ENCODE data around the gene CHCT1.

CHCT1 gene

GRCh38 chr17:60387666-60388065 lies 34.6 kb upstream of the CHCT1 start:
- Histone ChIP-seq H3K4me3 (ENCODE audit: low read length) (no peak overlapping the region), H3K4me2 (ENCODE audit: low read length) (no peak overlapping the region), H3K9me2 (replicated peaks; ENCODE audit: control insufficient read depth, low read length) (no peaks in the 10 kb centered on the region), H3K79me2 (ENCODE audit: control insufficient read depth, low read length) (peaks cover 81% of the 10 kb centered on the region), H3K4me1 (ENCODE audit: control insufficient read depth, low read length) (peaks cover 24% of the 10 kb centered on the region), H3K27me3 (ENCODE audit: control insufficient read depth, low read length) (no peaks in the 10 kb centered on the region), H3K36me3 (ENCODE audit: control insufficient read depth, low read length) (peaks cover 4% of the 10 kb centered on the region; the same call in 1 of the 2 replicates), H3K27ac (ENCODE audit: low read depth, low read length) (no peak overlapping the region), H3K9me3 (ENCODE audit: control insufficient read depth, insufficient read depth, low read length) (no peaks in the 10 kb centered on the region), H4K20me1 (ENCODE audit: control insufficient read depth, insufficient read depth, low read depth, low read length) (no peaks in the 10 kb centered on the region), H3F3A (ENCODE audit: control insufficient read depth, insufficient read depth) (0 out of 2 replicates have a peak, but pooled peaks cover under 1% of the 10 kb centered on the region)
- no peak for TF ChIP-seq EZH2phosphoT487 (IDR thresholded peaks at IDR 0.05; ENCODE audit: borderline replicate concordance, low read length)
- no peak for TF ChIP-seq CTCF (IDR thresholded peaks at IDR 0.05; ENCODE audit: low read depth, low read length, poor library complexity, severe bottlenecking)

- Histone ChIP-seq H3K9me2 (replicated peaks; ENCODE audit: control insufficient read depth, low read length) (no peaks in the 10 kb centered on the region), H3K36me3 (ENCODE audit: control insufficient read depth, low read length) (peaks cover 4% of the 10 kb centered on the region; the same call in 1 of the 2 replicates), H3K79me2 (ENCODE audit: control insufficient read depth, low read length) (peaks cover 83% of the 10 kb centered on the region), H3K27me3 (ENCODE audit: control insufficient read depth, low read length) (no peaks in the 10 kb centered on the region), H3F3A (ENCODE audit: control insufficient read depth, insufficient read depth) (0 out of 2 replicates have a peak, but pooled peaks cover 6% of the 10 kb centered on the region), H3K27ac (ENCODE audit: low read depth, low read length) (no peak overlapping the region), H4K20me1 (ENCODE audit: control insufficient read depth, insufficient read depth, low read depth, low read length) (no peaks in the 10 kb centered on the region), H3K4me3 (ENCODE audit: low read length) (no peak overlapping the region), H3K9me3 (ENCODE audit: control insufficient read depth, insufficient read depth, low read length) (no peaks in the 10 kb centered on the region), H3K4me2 (ENCODE audit: low read length) (no peak overlapping the region), H3K4me1 (ENCODE audit: control insufficient read depth, low read length) (peaks cover 31% of the 10 kb centered on the region)
- TF ChIP-seq CTCF (IDR thresholded peaks at IDR 0.05; ENCODE audit: low read depth, low read length, poor library complexity, severe bottlenecking): no peak
- TF ChIP-seq EZH2phosphoT487 (IDR thresholded peaks at IDR 0.05; ENCODE audit: borderline replicate concordance, low read length): no peak
Measured at GRCh38 chr17:60388742-60389141, 33.5 kb upstream of the CHCT1 start.

GRCh38 chr17:60390186-60390585 lies 32.1 kb upstream of the CHCT1 start:
- 0 out of 2 replicates have a peak, but pooled peaks cover 13% of the 10 kb centered on the region for H3F3A ChIP-seq (ENCODE audit: control insufficient read depth, insufficient read depth)
- H3K4me3 ChIP-seq (ENCODE audit: low read length): peak overlapping the region; percentile 86
- H3K9me2 ChIP-seq (replicated peaks; ENCODE audit: control insufficient read depth, low read length): no peaks in the 10 kb centered on the region
- peak overlapping the region; percentile 77 for H3K4me2 ChIP-seq (ENCODE audit: low read length)
- H3K9me3 ChIP-seq (ENCODE audit: control insufficient read depth, insufficient read depth, low read length): no peaks in the 10 kb centered on the region
- no peak for TF ChIP-seq EZH2phosphoT487 (IDR thresholded peaks at IDR 0.05; ENCODE audit: borderline replicate concordance, low read length)
- no peak for TF ChIP-seq CTCF (IDR thresholded peaks at IDR 0.05; ENCODE audit: low read depth, low read length, poor library complexity, severe bottlenecking)
- peaks cover 69% of the 10 kb centered on the region for H3K79me2 ChIP-seq (ENCODE audit: control insufficient read depth, low read length)
- H4K20me1 ChIP-seq (ENCODE audit: control insufficient read depth, insufficient read depth, low read depth, low read length): no peaks in the 10 kb centered on the region
- H3K36me3 ChIP-seq (ENCODE audit: control insufficient read depth, low read length): peaks cover 4% of the 10 kb centered on the region; the same call in 1 of the 2 replicates
- H3K4me1 ChIP-seq (ENCODE audit: control insufficient read depth, low read length): peaks cover 31% of the 10 kb centered on the region
- H3K27ac ChIP-seq (ENCODE audit: low read depth, low read length): no peak overlapping the region
- no peaks in the 10 kb centered on the region for H3K27me3 ChIP-seq (ENCODE audit: control insufficient read depth, low read length)
